PC-3 (cell line): ENCODE data around the gene SLC35D1. TPM values are rescaled to one million over a fixed set of nuclear protein-coding genes. Genes with fewer than 3 reads are reported as not detected.

Experiments used
- ATAC-seq: fragments of 200-7000 bp; cut with Tn5 transposase; 2 replicates; pipeline ENCODE4 v1.9.1; 2020; ENCODE audit warnings: mild to moderate bottlenecking, moderate library complexity
- BruUV-seq: library from RNA; stranded (reverse); fragments of 400-500 nt; replicated peaks from 2 replicates; lab custom pipeline; 2021; lab: Mats Ljungman, UMichigan
- CTCF ChIA-PET: fragments of 300-600 bp; sonication (Branson Sonifier 250); formaldehyde crosslinking; loops from one replicate; lab custom pipeline; 2022; ENCODE audit warnings: antibody characterized with exemption; lab: Charles Lee
- POLR2A ChIA-PET: fragments of 300-600 bp; sonication (Branson Sonifier 250); formaldehyde crosslinking; loops from one replicate; lab custom pipeline; 2022; ENCODE audit warnings: antibody characterized with exemption; ENCODE audit not compliant: unreplicated experiment; lab: Charles Lee
- DNase-seq: peaks from one replicate; pipeline ENCODE4 v3.0.0-alpha.2; 2015
- H2AFZ ChIP-seq: fragments of 300-600 bp; sonication (generic); 2 replicates; pipeline ENCODE4 v1.6.0; 2016; ENCODE audit warnings: antibody characterized with exemption, low read length
- H3F3A ChIP-seq: fragments of 300-600 bp; sonication (generic); one replicate; pipeline ENCODE4 v1.6.0; 2017; ENCODE audit warnings: antibody characterized with exemption, low read length, control low read depth, mild to moderate bottlenecking; ENCODE audit not compliant: unreplicated experiment
- H3K27ac ChIP-seq: fragments of 300-600 bp; sonication (generic); 2 replicates; pipeline ENCODE4 v1.5.1; 2016; ENCODE audit warnings: mild to moderate bottlenecking, low read length
- H3K27me3 ChIP-seq: fragments of 300-600 bp; sonication (generic); 2 replicates; pipeline ENCODE4 v1.6.1; 2016; ENCODE audit warnings: low read length, mixed read lengths
- H3K36me3 ChIP-seq: fragments of 300-600 bp; sonication (generic); 2 replicates; pipeline ENCODE4 v1.6.1; 2016; ENCODE audit warnings: low read depth, mixed run types, low read length, mixed read lengths
- H3K4me1 ChIP-seq: fragments of 300-600 bp; sonication (generic); 2 replicates; pipeline ENCODE4 v1.5.1; 2016; ENCODE audit warnings: low read length; ENCODE audit not compliant: insufficient read depth
- H3K4me2 ChIP-seq: fragments of 300-600 bp; sonication (generic); 2 replicates; pipeline ENCODE4 v1.6.0; 2016; ENCODE audit warnings: low read length
- H3K4me3 ChIP-seq: fragments of 300-600 bp; sonication (generic); 2 replicates; pipeline ENCODE4 v1.5.1; 2016; ENCODE audit warnings: mild to moderate bottlenecking, low read length, mixed read lengths
- H3K79me2 ChIP-seq: fragments of 300-600 bp; sonication (generic); 2 replicates; pipeline ENCODE4 v1.6.1; 2017; ENCODE audit warnings: low read length, mixed read lengths
- H3K9ac ChIP-seq: fragments of 300-600 bp; sonication (generic); 2 replicates; pipeline ENCODE4 v1.6.0; 2016; ENCODE audit warnings: mild to moderate bottlenecking, low read length
- H3K9me2 ChIP-seq: fragments of 300-600 bp; sonication (generic); replicated peaks from 2 replicates; pipeline ENCODE4 v1.6.1; 2016; ENCODE audit warnings: mixed run types, low read length, mixed read lengths
- H3K9me3 ChIP-seq: fragments of 300-600 bp; sonication (generic); 2 replicates; pipeline ENCODE4 v1.6.1; 2016; ENCODE audit warnings: low read length, mixed read lengths
- H4K20me1 ChIP-seq: fragments of 300-600 bp; sonication (generic); 2 replicates; pipeline ENCODE4 v1.6.1; 2016; ENCODE audit warnings: low read length, mixed read lengths
- EZH2 ChIP-seq: fragments of 300-600 bp; sonication (generic); IDR thresholded peaks from one replicate; pipeline ENCODE4 v1.6.1; 2017; ENCODE audit warnings: antibody characterized with exemption, mild to moderate bottlenecking, low read length; ENCODE audit not compliant: unreplicated experiment
- EZH2phosphoT487 ChIP-seq: fragments of 300-600 bp; sonication (generic); IDR thresholded peaks from 2 replicates; pipeline ENCODE4 v1.6.1; 2018; ENCODE audit warnings: mild to moderate bottlenecking, antibody characterized with exemption, low read length, borderline replicate concordance
- intact Hi-C: fragments of 100-400 bp; cut with micrococcal nuclease; formaldehyde crosslinking; loops from 2 replicates; pipeline ENCODE4 v1.9.0; 2023
- total RNA-seq: library from RNA; depleted of rRNA; stranded (reverse); fragments of >200 nt; gene quantifications from 2 replicates; pipeline ENCODE4 v1.2.3, GENCODE V29; 2014
- TF ChIP-seq, protein P1 (sequence below): fragments of 300-600 bp; sonication (generic); conservative IDR thresholded peaks from 2 replicates; pipeline ENCODE4 v1.5.1; 2017; ENCODE audit warnings: antibody characterized with exemption, low read depth, mild to moderate bottlenecking, low read length

Gene SLC35D1
- total RNA-seq, 1 experiment from 2014 or later, result 6.1 TPM

DNA sequence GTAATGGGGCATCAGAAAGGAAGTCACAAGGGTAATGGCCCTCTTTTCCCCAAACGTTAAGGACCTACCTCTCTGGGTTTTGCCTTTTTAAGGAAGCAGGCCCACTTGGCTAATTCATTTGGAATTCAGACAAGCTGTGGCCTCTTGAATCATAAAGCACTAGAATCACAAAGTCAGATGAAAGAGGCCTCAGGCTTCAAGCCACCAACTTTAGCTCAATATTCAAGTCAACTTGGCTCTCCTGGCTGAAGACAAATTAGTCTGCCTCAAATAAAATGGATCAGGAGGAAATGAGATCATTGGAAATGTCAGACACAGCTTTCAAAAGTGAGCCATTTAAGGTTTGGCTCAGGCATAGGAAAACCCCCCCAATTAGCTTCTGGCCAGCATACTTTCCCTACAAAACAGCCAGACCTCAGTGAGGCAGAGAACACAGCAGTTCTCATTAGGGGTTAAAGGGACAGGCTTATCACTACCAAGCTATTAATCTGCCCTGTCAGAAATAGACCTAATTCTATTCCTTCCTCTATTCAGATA is 34.3 kb downstream of the SLC35D1 start:
- Histone ChIP-seq H3K9ac (no peak overlapping the region), H3K36me3 (no peaks in the 10 kb centered on the region)
- POLR2A ChIA-PET, result no interaction called here

DNA sequence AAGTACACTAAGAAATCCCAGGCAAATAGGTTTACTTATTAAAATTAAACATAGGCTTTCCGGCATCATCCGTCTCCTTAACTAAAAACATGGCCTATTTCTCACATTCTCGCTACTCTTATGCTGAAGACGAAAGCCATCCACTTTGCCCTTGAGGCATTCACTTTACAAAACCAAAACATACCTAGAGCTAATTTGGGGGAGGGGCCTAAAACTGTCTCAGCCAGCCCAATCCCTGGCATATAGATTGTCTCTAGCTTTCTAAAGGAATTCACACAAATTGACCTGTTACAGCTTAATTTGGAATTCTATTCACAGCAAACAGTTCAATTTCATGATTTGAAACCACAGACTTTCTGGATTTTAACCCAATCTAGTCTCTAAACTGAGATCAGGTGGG is 34.8 kb downstream of the SLC35D1 start:
- Histone ChIP-seq H4K20me1 (no peaks in the 10 kb centered on the region), H3K36me3 (no peaks in the 10 kb centered on the region), H2AFZ (no peak overlapping the region), H3K4me3 (no peak overlapping the region), H3K9me2 (no peaks in the 10 kb centered on the region), H3K9ac (no peak overlapping the region), H3K27ac (no peak overlapping the region), H3F3A (no peaks in the 10 kb centered on the region), H3K4me2 (no peak overlapping the region), H3K27me3 (no peaks in the 10 kb centered on the region), H3K9me3 (no peaks in the 10 kb centered on the region), H3K79me2 (no peaks in the 10 kb centered on the region), H3K4me1 (no peaks in the 10 kb centered on the region)
- ChIA-PET CTCF (no interaction called here), POLR2A (no interaction called here)
- no TSS peak for BruUV-seq
- no peak for ATAC-seq
- intact Hi-C loops, result no loop called here
- DNase-seq, result no peak
- TF ChIP-seq EZH2phosphoT487, result no peak
- TF ChIP-seq, protein P1, sequence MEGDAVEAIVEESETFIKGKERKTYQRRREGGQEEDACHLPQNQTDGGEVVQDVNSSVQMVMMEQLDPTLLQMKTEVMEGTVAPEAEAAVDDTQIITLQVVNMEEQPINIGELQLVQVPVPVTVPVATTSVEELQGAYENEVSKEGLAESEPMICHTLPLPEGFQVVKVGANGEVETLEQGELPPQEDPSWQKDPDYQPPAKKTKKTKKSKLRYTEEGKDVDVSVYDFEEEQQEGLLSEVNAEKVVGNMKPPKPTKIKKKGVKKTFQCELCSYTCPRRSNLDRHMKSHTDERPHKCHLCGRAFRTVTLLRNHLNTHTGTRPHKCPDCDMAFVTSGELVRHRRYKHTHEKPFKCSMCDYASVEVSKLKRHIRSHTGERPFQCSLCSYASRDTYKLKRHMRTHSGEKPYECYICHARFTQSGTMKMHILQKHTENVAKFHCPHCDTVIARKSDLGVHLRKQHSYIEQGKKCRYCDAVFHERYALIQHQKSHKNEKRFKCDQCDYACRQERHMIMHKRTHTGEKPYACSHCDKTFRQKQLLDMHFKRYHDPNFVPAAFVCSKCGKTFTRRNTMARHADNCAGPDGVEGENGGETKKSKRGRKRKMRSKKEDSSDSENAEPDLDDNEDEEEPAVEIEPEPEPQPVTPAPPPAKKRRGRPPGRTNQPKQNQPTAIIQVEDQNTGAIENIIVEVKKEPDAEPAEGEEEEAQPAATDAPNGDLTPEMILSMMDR, result no peak
- no peak for TF ChIP-seq EZH2

More for the DNA sequence above, 34.3 kb downstream of the SLC35D1 start:
- TF ChIP-seq, protein P1, result no peak
- TF ChIP-seq EZH2 (no peak), EZH2phosphoT487 (no peak)
- H3K4me3 ChIP-seq, result no peak overlapping the region
- H3K79me2 ChIP-seq, result no peaks in the 10 kb centered on the region
- no peak overlapping the region for H3K27ac ChIP-seq
- intact Hi-C loops, result no loop called here
- H3K9me2 ChIP-seq, result no peaks in the 10 kb centered on the region
- no peaks in the 10 kb centered on the region for H3F3A ChIP-seq
- H3K4me2 ChIP-seq, result no peak overlapping the region
- DNase-seq (no peak), ATAC-seq (no peak)
- no peak overlapping the region for H2AFZ ChIP-seq
- no peaks in the 10 kb centered on the region for H4K20me1 ChIP-seq
- no peaks in the 10 kb centered on the region for H3K9me3 ChIP-seq
- BruUV-seq, result no TSS peak
- CTCF ChIA-PET, result no interaction called here
- no peaks in the 10 kb centered on the region for H3K4me1 ChIP-seq
- no peaks in the 10 kb centered on the region for H3K27me3 ChIP-seq

DNA sequence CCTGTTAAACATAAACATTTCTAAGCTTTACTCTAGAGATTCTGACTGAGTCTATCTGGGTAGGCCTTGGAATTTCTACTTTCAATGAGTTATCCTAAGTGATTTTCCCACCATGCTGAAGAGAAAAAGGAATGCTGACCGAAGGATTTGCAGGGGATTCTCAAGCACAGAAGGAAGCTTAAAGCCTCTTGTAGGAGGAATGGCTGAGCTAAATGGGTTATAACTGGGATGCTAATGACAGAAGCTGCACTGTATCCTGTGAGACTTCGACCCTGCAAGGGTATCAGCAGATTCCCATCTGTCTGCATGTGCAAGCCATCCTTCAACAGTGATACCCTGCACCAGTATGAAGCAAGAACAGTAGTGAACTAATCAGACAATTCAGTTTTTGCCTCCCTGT is 35.4 kb downstream of the SLC35D1 start:
- no peaks in the 10 kb centered on the region for H3K27me3 ChIP-seq
- no peak overlapping the region for H3K4me2 ChIP-seq
- DNase-seq, result no peak
- no peaks in the 10 kb centered on the region for H3K36me3 ChIP-seq
- POLR2A ChIA-PET, result no interaction called here
- H3K27ac ChIP-seq, result no peak overlapping the region
- H3K4me3 ChIP-seq, result no peak overlapping the region
- H3K79me2 ChIP-seq, result no peaks in the 10 kb centered on the region
- no peaks in the 10 kb centered on the region for H4K20me1 ChIP-seq
- intact Hi-C loops, result no loop called here
- H2AFZ ChIP-seq, result no peak overlapping the region
- TF ChIP-seq EZH2phosphoT487, result no peak
- TF ChIP-seq, protein P1, result no peak
- TF ChIP-seq EZH2, result no peak
- H3K9ac ChIP-seq, result no peak overlapping the region
- no peaks in the 10 kb centered on the region for H3K9me3 ChIP-seq
- H3F3A ChIP-seq, result no peaks in the 10 kb centered on the region
- no TSS peak for BruUV-seq
- no peak for ATAC-seq
- no peaks in the 10 kb centered on the region for H3K9me2 ChIP-seq
- no peaks in the 10 kb centered on the region for H3K4me1 ChIP-seq
- CTCF ChIA-PET, result no interaction called here
